OCI-LY1 (cell line): ENCODE data around the gene TFDP2.

Source experiments
- H2AFZ ChIP-seq: fragments of 200-600 bp; sonication (generic), shearing (Covaris generic); 2 replicates; pipeline ENCODE4 v1.6.0; 2014; ENCODE audit warnings: antibody characterized with exemption, mild to moderate bottlenecking, low read length
- H3F3A ChIP-seq: fragments of 200-600 bp; sonication (generic), shearing (Covaris generic); 2 replicates; pipeline ENCODE4 v1.6.0; 2014; ENCODE audit warnings: mild to moderate bottlenecking, antibody characterized with exemption, low read length, moderate library complexity; ENCODE audit not compliant: insufficient read depth
- H3K27ac ChIP-seq: fragments of 200-600 bp; sonication (generic); 2 replicates; pipeline ENCODE4 v1.5.1; 2014; ENCODE audit warnings: low read length, mixed run types, mild to moderate bottlenecking, low read depth; ENCODE audit not compliant: poor library complexity, severe bottlenecking
- H3K27me3 ChIP-seq: fragments of 200-600 bp; sonication (generic); 2 replicates; pipeline ENCODE4 v1.6.0; 2014; ENCODE audit warnings: antibody characterized with exemption, mild to moderate bottlenecking, low read length, moderate library complexity; ENCODE audit not compliant: insufficient read depth
- H3K36me3 ChIP-seq: fragments of 200-600 bp; sonication (generic); 2 replicates; pipeline ENCODE4 v1.6.1; 2014; ENCODE audit warnings: mild to moderate bottlenecking, antibody characterized with exemption, low read length, moderate library complexity, mixed read lengths; ENCODE audit not compliant: insufficient read depth
- H3K4me1 ChIP-seq: fragments of 200-600 bp; sonication (generic); 2 replicates; pipeline ENCODE4 v1.5.1; 2014; ENCODE audit warnings: mild to moderate bottlenecking, low read length, moderate library complexity; ENCODE audit not compliant: insufficient read depth, severe bottlenecking
- H3K4me2 ChIP-seq: fragments of 200-600 bp; sonication (generic), shearing (Covaris generic); 2 replicates; pipeline ENCODE4 v1.6.1; 2014; ENCODE audit warnings: low read length
- H3K4me3 ChIP-seq: fragments of 200-600 bp; sonication (generic); 2 replicates; pipeline ENCODE4 v1.5.1; 2014; ENCODE audit warnings: low read length, low read depth, mild to moderate bottlenecking, mixed read lengths; ENCODE audit not compliant: poor library complexity, severe bottlenecking
- H3K79me2 ChIP-seq: fragments of 200-600 bp; shearing (Covaris generic); 2 replicates; pipeline ENCODE4 v1.6.1; 2016; ENCODE audit warnings: mixed run types, low read length, mixed read lengths; ENCODE audit not compliant: insufficient read depth
- H3K9ac ChIP-seq: fragments of 200-600 bp; sonication (generic), shearing (Covaris generic); 2 replicates; pipeline ENCODE4 v1.6.1; 2014; ENCODE audit warnings: mild to moderate bottlenecking, low read length, mixed read lengths
- H3K9me2 ChIP-seq: fragments of 200-600 bp; sonication (generic), shearing (Covaris generic); 2 replicates; pipeline ENCODE4 v1.6.1; 2014; ENCODE audit warnings: low read depth, mild to moderate bottlenecking, low read length, mixed read lengths
- H3K9me3 ChIP-seq: fragments of 200-600 bp; shearing (Covaris generic); 2 replicates; pipeline ENCODE4 v1.6.1; 2014; ENCODE audit warnings: low read length, mixed read lengths
- H4K20me1 ChIP-seq: fragments of 200-600 bp; sonication (generic), shearing (Covaris generic); 2 replicates; pipeline ENCODE4 v1.6.0; 2016; ENCODE audit warnings: mild to moderate bottlenecking, low read length; ENCODE audit not compliant: insufficient read depth
- CTCF ChIP-seq: fragments of 200-600 bp; sonication (generic), shearing (Covaris generic); IDR thresholded peaks from 2 replicates; pipeline ENCODE4 v1.5.1; 2017; ENCODE audit warnings: mild to moderate bottlenecking, antibody characterized with exemption, low read length, moderate library complexity, mixed read lengths
- EZH2 ChIP-seq: fragments of 200-600 bp; sonication (generic), shearing (Covaris generic); IDR thresholded peaks from 2 replicates; pipeline ENCODE4 v1.8.0; 2017; ENCODE audit warnings: borderline replicate concordance, mixed run types, mild to moderate bottlenecking, antibody characterized with exemption, low read length, moderate library complexity, mixed read lengths

Gene TFDP2

GRCh38 chr3:141969711-141970110 lies 179.6 kb downstream of the TFDP2 start:
- Histone ChIP-seq H4K20me1 (no peaks in the 10 kb centered on the region), H3K27ac (no peak overlapping the region), H3K9me3 (no peaks in the 10 kb centered on the region), H3K4me3 (no peak overlapping the region), H3K4me2 (no peak overlapping the region), H3F3A (0 out of 2 replicates have a peak, but pooled peaks cover 3% of the 10 kb centered on the region), H3K4me1 (no peaks in the 10 kb centered on the region), H3K9ac (no peak overlapping the region), H3K9me2 (no peaks in the 10 kb centered on the region), H3K27me3 (no peaks in the 10 kb centered on the region), H3K79me2 (no peaks in the 10 kb centered on the region; the same call in 1 of the 2 replicates), H3K36me3 (peaks cover 85% of the 10 kb centered on the region), H2AFZ (no peak overlapping the region)
- no peak for TF ChIP-seq EZH2
- no peak for TF ChIP-seq CTCF

- H3K9me3 ChIP-seq = no peaks in the 10 kb centered on the region
- H3K9ac ChIP-seq = no peak overlapping the region
- TF ChIP-seq CTCF (no peak), EZH2 (no peak)
These were observed 183.9 kb downstream of the TFDP2 start for GRCh38 chr3:141965471-141965870.

GRCh38 chr3:141963301-141963700 lies 186.0 kb downstream of the TFDP2 start:
- Histone ChIP-seq H3K27ac (peak overlapping the region; percentile 11), H3K9me3 (no peaks in the 10 kb centered on the region), H3K27me3 (no peaks in the 10 kb centered on the region), H3F3A (0 out of 2 replicates have a peak, but pooled peaks cover 3% of the 10 kb centered on the region), H3K9ac (no peak overlapping the region), H3K4me3 (no peak overlapping the region), H3K4me1 (no peaks in the 10 kb centered on the region), H4K20me1 (no peaks in the 10 kb centered on the region), H3K4me2 (no peak overlapping the region), H2AFZ (no peak overlapping the region), H3K9me2 (no peaks in the 10 kb centered on the region), H3K36me3 (peaks cover 93% of the 10 kb centered on the region), H3K79me2 (no peaks in the 10 kb centered on the region)
- TF ChIP-seq EZH2 (no peak), CTCF (no peak)

More at GRCh38 chr3:141965471-141965870, 183.9 kb downstream of the TFDP2 start:
- peaks cover 85% of the 10 kb centered on the region for H3K36me3 ChIP-seq
- H3K79me2 ChIP-seq = no peaks in the 10 kb centered on the region
- H3K4me2 ChIP-seq = no peak overlapping the region
- H3K4me3 ChIP-seq = no peak overlapping the region
- H3K9me2 ChIP-seq = no peaks in the 10 kb centered on the region
- H3K27me3 ChIP-seq = no peaks in the 10 kb centered on the region
- no peak overlapping the region for H2AFZ ChIP-seq
- 0 out of 2 replicates have a peak, but pooled peaks cover 3% of the 10 kb centered on the region for H3F3A ChIP-seq
- no peak overlapping the region for H3K27ac ChIP-seq
- no peaks in the 10 kb centered on the region for H3K4me1 ChIP-seq
- no peaks in the 10 kb centered on the region for H4K20me1 ChIP-seq
